ENCODE results near the gene ISOC2.

ISOC2 gene

DNA sequence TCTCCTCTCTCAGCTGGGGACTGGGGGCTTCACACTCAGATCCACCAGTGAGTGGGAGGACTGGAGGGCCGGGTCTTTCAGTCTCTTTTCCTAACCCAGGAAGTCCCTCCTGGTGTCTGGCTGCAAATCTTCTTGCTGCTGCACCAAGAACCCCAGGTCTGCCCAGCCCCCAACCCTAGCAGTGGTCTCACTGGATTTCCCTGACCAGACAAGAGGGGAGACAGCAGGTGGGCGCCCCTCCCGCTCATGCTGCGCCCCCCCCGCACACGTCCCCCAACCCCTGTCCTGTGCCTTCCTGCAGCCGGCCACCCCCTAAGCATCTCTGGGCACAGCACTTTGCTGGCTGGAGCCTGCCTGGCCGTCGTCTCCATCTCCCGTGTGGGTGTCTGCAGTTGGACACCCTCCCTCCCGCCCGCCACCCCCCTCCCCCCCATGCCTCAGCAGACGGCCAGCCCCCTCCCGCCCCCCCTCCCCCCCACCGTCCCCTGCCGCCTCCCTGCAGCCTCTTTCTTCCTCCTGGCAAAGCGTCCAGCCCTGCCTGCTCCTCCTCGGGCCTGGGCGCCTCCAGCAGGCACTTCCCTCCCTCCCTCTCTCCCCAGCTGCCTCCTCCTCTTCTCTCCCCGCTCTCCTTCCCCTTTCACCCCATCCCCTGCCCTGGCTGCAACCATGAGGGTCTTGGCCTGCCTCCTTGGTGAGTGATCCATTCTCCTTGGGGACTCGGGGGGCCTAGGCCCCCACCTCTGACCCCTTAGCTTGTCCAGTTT is 26.7 kb upstream of the ISOC2 start, which contains the start of gene SSC5D:
SSC5D (plus strand) TSS at position 513 of the 764 bp plus-strand sequence; CDS start at position 667, 154 bp downstream.
- Histone ChIP-seq H3K4me2 (ENCODE audit: low read length) (peak within 1 kb of the TSS; percentile 95), H3K9ac (ENCODE audit: low read depth, low read length) (peak within 1 kb of the TSS; percentile 83), H3K27me3 (ENCODE audit: control insufficient read depth, insufficient read depth, low read length) (peaks cover 5% of the 10 kb centered on the region), H3K36me3 (ENCODE audit: insufficient read depth, low read length) (no peaks in the 10 kb centered on the region), H3K9me3 (replicated peaks; ENCODE audit: low read length) (no peaks in the 10 kb centered on the region), H3K4me1 (ENCODE audit: control insufficient read depth, insufficient read depth, low read length) (peaks cover 50% of the 10 kb centered on the region), H3K4me3 (ENCODE audit: low read length) (peak within 1 kb of the TSS; percentile 78)

DNA sequence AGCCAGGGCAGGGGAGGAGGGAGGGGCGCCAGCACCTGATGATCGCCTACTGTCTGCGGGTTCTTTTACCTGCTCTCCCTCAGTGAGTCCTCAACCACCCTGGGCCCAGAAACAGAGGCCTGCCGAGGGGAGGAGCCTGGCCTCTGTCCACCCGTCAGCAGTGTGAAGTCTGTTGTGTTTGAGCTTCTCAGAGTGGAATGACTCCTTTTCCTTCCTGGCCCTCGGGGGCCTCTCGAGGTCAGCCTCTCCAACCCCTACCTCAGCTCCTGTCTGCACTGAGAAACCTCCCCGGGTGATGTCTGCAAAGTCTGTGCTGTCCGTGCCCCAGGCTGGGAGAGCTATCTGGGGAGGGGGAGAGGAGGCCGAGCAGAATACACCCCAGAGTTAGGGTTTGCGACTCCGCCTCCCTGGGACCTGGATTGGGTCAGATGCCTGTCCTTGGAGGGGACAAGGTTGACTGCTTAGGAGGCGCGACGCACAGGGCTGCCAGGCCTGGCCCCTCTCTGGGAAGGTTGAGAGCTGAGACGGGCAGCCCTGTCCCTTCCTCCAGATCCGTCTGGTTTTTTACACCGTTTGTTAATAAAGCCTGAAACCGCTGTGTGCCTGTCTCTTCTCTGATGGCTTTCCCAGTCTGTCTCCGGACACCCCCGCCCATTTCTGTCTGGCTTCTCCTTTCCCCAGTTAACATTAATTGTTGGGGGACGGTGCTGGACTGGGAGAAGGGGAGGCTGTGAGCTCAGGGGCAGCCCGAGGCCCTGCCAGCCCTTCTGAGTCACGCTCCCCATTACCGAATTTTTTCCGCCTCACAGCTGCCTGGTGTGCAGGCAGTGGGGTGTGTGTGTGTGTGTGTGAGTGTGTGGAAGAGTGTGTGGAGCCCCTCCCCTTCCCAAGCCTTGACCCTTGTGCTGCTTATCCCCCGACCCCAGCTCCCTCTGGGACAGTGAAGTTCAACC is 25.8 kb upstream of the ISOC2 start:
- peak overlapping the region; percentile 78 for H3K4me3 ChIP-seq (ENCODE audit: low read length)
- peak overlapping the region; percentile 83 for H3K9ac ChIP-seq (ENCODE audit: low read depth, low read length)
- H3K36me3 ChIP-seq (ENCODE audit: insufficient read depth, low read length) = peaks cover 6% of the 10 kb centered on the region

DNA sequence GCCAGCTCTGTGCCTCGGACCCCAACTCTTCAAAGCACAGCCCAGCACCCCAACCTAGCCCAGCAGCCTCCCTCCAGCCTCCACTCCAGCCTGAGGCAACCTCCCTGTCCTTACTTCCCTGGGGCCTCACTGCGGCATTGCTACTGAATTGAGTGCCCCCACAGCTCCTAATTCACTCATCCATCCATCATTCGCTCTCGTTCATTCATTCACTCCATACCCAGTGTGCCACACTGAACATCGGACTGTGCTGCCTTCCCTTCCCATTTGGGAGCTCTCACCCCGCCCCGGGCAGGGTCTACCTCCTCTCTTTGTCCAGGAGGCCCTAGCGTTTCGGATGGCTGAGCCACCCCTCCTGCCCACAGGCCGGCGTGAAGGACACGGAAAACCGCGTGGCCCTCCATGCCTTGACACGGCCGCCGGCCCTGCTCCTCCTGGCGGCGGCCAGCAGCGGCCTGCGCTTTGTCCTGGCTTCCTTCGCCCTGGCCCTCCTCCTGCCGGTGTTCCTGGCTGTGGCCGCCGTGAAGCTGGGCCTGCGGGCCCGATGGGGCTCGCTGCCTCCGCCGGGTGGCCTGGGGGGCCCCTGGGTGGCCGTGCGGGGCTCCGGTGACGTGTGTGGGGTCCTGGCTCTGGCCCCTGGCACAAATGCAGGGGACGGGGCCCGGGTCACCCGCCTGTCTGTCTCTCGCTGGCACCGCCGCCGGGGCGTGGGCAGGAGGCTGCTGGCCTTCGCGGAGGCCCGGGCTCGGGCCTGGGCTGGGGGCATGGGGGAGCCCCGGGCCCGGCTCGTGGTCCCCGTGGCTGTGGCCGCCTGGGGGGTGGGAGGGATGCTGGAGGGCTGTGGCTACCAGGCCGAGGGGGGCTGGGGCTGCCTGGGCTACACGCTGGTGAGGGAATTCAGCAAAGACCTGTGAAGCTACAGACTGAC is 24.9 kb upstream of the ISOC2 start:
- Histone ChIP-seq H3K4me2 (ENCODE audit: low read length) (peak overlapping the region; percentile 95), H3K9ac (ENCODE audit: low read depth, low read length) (peak overlapping the region; percentile 83), H3K9me3 (replicated peaks; ENCODE audit: low read length) (no peaks in the 10 kb centered on the region), H3K36me3 (ENCODE audit: insufficient read depth, low read length) (peaks cover 8% of the 10 kb centered on the region), H3K4me1 (ENCODE audit: control insufficient read depth, insufficient read depth, low read length) (peaks cover 50% of the 10 kb centered on the region), H3K4me3 (ENCODE audit: low read length) (peak overlapping the region; percentile 78), H3K27me3 (ENCODE audit: control insufficient read depth, insufficient read depth, low read length) (no peaks in the 10 kb centered on the region)

More for the DNA sequence above, 25.8 kb upstream of the ISOC2 start:
- peaks cover 50% of the 10 kb centered on the region for H3K4me1 ChIP-seq (ENCODE audit: control insufficient read depth, insufficient read depth, low read length)
- peak overlapping the region; percentile 95 for H3K4me2 ChIP-seq (ENCODE audit: low read length)
- H3K27me3 ChIP-seq (ENCODE audit: control insufficient read depth, insufficient read depth, low read length) = peaks cover 5% of the 10 kb centered on the region
- H3K9me3 ChIP-seq (replicated peaks; ENCODE audit: low read length) = no peaks in the 10 kb centered on the region

DNA sequence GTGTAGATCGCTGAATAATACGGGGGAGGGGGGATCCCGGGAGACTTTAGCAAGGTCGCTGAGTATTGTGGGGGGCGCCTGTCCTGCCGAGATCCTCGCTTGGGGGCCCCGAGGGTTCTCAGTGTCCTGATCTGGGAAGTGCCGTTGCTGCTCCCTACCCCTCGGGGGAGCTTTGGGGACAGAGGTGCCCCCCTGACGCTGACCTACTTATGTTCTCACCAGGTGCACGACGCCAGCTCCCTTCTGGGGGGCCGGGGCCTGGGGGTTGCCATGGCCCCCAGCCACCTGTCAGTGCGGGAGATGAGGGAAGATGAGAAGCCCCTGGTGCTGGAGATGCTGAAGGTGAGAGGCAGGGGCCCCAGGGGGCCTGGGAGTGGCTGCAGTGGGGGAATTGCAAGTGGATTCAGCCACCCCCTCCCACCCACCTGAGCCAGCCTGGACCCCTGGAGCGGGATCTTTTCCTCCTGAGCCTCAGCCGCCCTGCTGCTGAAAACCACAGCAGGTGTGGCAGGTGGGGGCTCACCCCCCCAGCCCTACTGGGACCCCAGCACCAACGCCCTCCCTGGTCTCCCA is 24.1 kb upstream of the ISOC2 start:
- no peaks in the 10 kb centered on the region for H3K9me3 ChIP-seq (replicated peaks; ENCODE audit: low read length)
- H3K9ac ChIP-seq (ENCODE audit: low read depth, low read length) = peak overlapping the region; percentile 83
- peaks cover 10% of the 10 kb centered on the region for H3K36me3 ChIP-seq (ENCODE audit: insufficient read depth, low read length)
- H3K27me3 ChIP-seq (ENCODE audit: control insufficient read depth, insufficient read depth, low read length) = no peaks in the 10 kb centered on the region
- H3K4me3 ChIP-seq (ENCODE audit: low read length) = peak overlapping the region; percentile 78
- peaks cover 50% of the 10 kb centered on the region for H3K4me1 ChIP-seq (ENCODE audit: control insufficient read depth, insufficient read depth, low read length)
- peak overlapping the region; percentile 95 for H3K4me2 ChIP-seq (ENCODE audit: low read length)

DNA sequence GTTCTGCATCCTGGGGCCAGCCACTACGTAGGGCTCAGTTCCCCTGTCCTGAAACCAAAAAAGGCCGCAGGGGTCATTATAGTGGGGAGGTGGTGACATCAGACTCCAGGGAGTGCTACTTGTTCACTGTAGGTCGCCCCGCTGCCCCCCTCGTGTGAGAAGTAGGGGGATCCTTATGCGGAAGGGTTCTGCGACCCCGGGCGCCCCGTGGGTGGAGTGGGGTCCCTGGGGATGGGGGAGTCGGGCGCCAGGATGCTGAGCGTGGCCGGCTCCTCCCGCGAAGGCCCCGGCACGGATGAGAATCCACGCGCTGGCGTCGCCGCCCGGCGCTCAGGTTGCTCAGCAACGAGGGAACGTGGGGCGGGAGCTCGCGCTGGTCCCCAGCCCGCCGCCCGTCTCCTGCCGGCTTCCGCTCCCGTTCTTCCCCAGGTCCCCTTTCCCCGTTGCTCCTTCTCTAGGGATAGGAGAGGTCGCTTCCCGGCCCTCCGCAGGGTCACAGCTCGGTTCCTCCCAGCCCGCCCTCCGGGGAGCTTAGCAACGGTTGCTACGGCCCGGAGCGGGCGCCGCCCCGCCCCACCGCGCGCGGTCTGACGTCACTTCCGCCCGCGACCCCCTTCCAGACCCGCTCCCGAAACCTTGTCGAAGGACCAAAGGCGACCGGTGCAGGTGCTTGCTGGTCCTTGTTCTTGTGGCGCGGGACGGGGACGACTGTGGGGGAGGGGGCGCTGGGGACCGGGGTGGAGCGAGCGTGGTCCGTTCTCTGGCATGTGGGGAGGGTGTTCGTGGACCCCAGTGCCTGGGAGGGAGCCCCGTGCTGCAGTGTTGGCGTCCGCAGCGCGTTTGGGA is 23.4 kb upstream of the ISOC2 start, which contains the start of gene NAT14:
NAT14 (plus strand) TSS at position 596 of the 846 bp plus-strand sequence. CDS start 521 bp downstream, outside the sequence.
- Histone ChIP-seq H3K4me3 (ENCODE audit: low read length) (peak within 1 kb of the TSS; percentile 78), H3K27me3 (ENCODE audit: control insufficient read depth, insufficient read depth, low read length) (no peaks in the 10 kb centered on the region), H3K4me1 (ENCODE audit: control insufficient read depth, insufficient read depth, low read length) (peaks cover 50% of the 10 kb centered on the region), H3K9ac (ENCODE audit: low read depth, low read length) (peak within 1 kb of the TSS; percentile 83), H3K9me3 (replicated peaks; ENCODE audit: low read length) (no peaks in the 10 kb centered on the region), H3K4me2 (ENCODE audit: low read length) (peak within 1 kb of the TSS; percentile 95), H3K36me3 (ENCODE audit: insufficient read depth, low read length) (peaks cover 10% of the 10 kb centered on the region)

DNA sequence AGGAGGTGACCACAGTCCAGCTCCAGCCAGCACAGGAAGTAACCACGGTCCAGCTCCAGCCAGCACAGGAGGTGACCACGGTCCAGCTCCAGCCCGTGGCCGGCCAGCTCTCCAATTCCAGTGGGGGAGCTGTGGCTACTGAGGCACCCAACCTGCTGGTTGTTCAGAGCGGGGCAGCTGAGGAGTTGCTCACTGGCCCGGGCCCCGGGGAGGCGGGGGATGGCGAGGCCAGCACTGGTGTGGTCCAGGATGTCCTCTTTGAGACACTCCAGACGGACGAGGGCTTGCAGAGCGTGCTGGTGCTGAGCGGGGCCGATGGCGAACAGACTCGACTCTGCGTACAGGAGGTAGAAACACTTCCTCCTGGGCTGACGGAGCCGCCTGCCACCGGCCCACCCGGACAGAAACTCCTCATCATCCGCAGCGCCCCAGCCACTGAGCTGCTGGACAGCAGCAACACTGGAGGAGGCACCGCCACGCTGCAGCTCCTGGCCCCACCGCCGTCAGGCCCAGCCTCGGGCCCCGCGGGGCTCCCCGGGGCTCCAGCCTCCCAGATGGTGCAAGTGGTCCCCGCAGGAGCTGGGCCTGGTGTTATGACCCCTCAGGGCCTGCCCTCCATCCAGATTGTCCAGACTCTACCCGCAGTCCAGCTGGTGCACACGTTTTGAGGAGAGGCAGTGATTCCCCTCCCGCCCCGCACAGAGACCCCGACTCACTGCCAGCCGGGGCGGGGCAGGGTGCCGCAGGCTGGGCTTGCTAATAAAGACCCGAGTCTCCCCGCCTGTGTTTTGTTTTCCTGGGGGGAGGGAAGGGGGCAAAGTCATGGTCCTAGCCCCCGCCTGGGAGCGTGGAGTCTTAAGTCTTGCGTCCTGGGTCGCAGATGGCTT is 22.5 kb upstream of the ISOC2 start:
- H3K9me3 ChIP-seq (replicated peaks; ENCODE audit: low read length) = no peaks in the 10 kb centered on the region
- H3K36me3 ChIP-seq (ENCODE audit: insufficient read depth, low read length) = peaks cover 10% of the 10 kb centered on the region
- H3K27me3 ChIP-seq (ENCODE audit: control insufficient read depth, insufficient read depth, low read length) = no peaks in the 10 kb centered on the region
- peak overlapping the region; percentile 95 for H3K4me2 ChIP-seq (ENCODE audit: low read length)
- H3K9ac ChIP-seq (ENCODE audit: low read depth, low read length) = peak overlapping the region; percentile 83
- H3K4me1 ChIP-seq (ENCODE audit: control insufficient read depth, insufficient read depth, low read length) = peaks cover 41% of the 10 kb centered on the region
- H3K4me3 ChIP-seq (ENCODE audit: low read length) = peak overlapping the region; percentile 78

DNA sequence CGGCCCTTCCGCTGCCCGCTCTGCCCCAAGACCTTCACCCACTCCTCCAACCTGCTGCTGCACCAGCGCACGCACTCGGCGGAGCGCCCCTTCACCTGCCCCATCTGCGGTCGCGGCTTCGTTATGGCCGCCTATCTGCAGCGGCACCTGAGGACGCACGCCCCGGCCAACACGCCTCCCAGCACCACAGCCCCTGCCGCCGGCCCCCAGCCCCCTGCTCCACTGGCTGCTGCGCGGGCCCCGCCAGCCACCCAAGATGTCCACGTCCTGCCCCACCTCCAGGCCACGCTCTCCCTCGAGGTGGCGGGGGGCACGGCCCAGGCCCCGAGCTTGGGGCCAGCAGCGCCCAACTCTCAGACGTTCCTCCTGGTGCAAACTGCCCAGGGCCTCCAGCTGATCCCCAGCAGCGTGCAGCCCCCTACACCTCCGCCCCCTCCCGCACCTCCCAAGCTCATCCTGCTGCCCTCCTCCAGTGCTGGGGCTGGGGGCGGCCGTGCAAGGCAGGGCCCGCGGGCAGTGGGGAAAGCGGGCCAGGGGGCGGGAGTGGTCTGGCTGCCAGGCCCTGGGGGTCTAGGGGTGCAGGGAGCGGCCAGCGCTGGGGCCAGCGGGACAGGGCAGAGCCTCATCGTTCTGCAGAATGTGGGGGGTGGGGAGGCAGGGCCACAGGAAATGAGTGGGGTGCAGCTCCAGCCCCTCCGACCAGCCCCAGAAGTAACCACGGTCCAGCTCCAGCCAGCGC is 21.7 kb upstream of the ISOC2 start:
- H3K4me2 ChIP-seq (ENCODE audit: low read length) = no peak overlapping the region
- no peaks in the 10 kb centered on the region for H3K9me3 ChIP-seq (replicated peaks; ENCODE audit: low read length)
- H3K36me3 ChIP-seq (ENCODE audit: insufficient read depth, low read length) = peaks cover 10% of the 10 kb centered on the region
- no peak overlapping the region for H3K9ac ChIP-seq (ENCODE audit: low read depth, low read length)
- H3K4me1 ChIP-seq (ENCODE audit: control insufficient read depth, insufficient read depth, low read length) = peaks cover 41% of the 10 kb centered on the region
- no peak overlapping the region for H3K4me3 ChIP-seq (ENCODE audit: low read length)
- no peaks in the 10 kb centered on the region for H3K27me3 ChIP-seq (ENCODE audit: control insufficient read depth, insufficient read depth, low read length)

DNA sequence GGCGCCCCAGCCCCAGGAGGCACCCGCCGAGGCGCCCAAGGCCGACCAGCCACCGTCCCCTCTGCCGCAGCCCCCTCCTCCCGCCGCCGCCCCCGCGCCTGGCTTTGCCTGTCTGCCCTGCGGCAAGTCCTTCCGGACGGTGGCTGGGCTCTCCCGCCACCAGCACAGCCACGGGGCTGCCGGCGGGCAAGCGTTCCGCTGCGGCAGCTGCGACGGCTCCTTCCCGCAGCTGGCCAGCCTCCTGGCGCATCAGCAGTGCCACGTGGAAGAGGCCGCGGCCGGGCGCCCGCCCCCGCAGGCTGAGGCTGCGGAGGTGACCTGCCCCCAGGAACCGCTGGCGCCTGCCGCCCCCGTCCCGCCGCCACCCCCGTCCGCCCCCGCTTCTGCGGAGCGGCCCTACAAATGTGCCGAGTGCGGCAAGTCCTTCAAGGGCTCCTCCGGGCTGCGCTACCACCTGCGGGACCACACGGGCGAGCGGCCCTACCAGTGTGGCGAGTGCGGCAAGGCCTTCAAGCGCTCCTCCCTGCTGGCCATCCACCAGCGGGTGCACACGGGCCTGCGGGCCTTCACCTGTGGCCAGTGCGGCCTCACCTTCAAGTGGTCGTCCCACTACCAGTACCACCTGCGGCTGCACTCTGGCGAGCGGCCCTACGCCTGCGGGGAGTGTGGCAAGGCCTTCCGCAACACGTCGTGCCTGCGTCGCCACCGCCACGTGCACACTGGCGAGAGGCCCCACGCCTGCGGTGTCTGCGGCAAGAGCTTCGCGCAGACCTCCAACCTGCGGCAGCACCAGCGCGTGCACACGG is 20.9 kb upstream of the ISOC2 start:
- H3K4me1 ChIP-seq (ENCODE audit: control insufficient read depth, insufficient read depth, low read length) = peaks cover 40% of the 10 kb centered on the region
- no peak overlapping the region for H3K9ac ChIP-seq (ENCODE audit: low read depth, low read length)
- H3K27me3 ChIP-seq (ENCODE audit: control insufficient read depth, insufficient read depth, low read length) = no peaks in the 10 kb centered on the region
- no peaks in the 10 kb centered on the region for H3K9me3 ChIP-seq (replicated peaks; ENCODE audit: low read length)
- no peak overlapping the region for H3K4me2 ChIP-seq (ENCODE audit: low read length)
- peaks cover 10% of the 10 kb centered on the region for H3K36me3 ChIP-seq (ENCODE audit: insufficient read depth, low read length)
- no peak overlapping the region for H3K4me3 ChIP-seq (ENCODE audit: low read length)

Measured in skeletal muscle satellite cell (primary cell).